ENCODE results near the gene CACNA2D3.

CACNA2D3 gene

DNA sequence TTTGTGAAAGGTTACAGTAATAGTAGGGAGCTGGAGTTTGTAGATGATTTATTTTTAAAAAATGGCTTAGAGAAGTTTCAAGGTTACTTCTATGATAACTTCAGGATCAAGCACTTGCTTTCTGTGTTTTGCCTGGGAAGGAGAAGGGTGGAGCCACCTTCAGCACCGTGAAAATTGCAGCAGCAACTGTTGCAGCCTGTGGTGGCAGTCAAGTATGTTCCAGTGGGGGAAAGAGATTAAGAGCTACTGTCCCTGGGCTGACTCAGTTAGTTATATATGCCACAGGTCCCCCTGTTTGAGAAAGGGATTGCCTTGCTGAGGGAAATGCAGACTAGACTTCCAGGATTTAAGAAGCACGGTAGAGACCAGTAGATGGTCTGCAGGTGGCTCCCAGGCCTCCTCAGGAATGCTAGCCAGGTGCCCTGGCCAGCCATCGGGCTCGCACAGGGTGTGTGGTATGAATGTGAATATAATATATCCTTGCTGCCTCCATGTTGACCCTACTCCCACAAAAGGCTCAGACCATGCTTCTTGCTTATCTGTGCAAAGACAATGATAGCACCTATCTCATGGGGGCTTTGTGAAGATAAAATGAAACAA, 389.5 kb downstream of the CACNA2D3 start:
- no peak overlapping the region for H3K4me3 ChIP-seq (ENCODE audit: low read depth, low read length)
- H3K79me2 ChIP-seq (ENCODE audit: control insufficient read depth, insufficient read depth, low read length, unreplicated experiment), result no peaks in the 10 kb centered on the region
- H3K36me3 ChIP-seq (ENCODE audit: insufficient read depth, low read length), result no peaks in the 10 kb centered on the region
- H3K4me1 ChIP-seq (ENCODE audit: control insufficient read depth, insufficient read depth, low read length, unreplicated experiment), result no peaks in the 10 kb centered on the region
- no peaks in the 10 kb centered on the region for H3K27me3 ChIP-seq (ENCODE audit: insufficient read depth, low read length)
- H3K27ac ChIP-seq (ENCODE audit: low read depth, low read length), result no peak overlapping the region
- H2AFZ ChIP-seq (ENCODE audit: low read length, unreplicated experiment), result no peak overlapping the region

- no peak overlapping the region for H3K4me3 ChIP-seq (ENCODE audit: low read depth, low read length)
Measured at GRCh38 chr3:54514006-54514405, 391.7 kb downstream of the CACNA2D3 start.

DNA sequence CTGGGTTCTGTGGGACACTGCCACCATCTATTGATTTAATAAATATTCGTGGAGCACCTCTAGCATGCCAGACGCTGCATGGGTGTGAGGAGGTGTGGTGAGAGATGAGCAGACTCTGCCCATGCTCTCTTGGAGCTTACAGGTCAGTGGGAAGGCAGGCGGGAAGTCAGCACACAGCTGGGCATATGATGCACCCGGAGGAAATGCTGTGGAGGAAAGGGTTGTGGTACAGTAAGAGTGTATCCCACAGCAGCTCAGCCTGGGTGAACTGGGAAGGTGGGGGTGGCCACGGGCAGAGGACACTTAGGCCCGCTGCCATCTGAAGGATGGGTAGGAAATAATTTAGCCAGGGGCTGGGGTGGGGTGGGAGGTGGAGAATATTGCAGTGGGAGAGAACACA, 392.1 kb downstream of the CACNA2D3 start:
- no peaks in the 10 kb centered on the region for H3K4me1 ChIP-seq (ENCODE audit: control insufficient read depth, insufficient read depth, low read length, unreplicated experiment)

More at GRCh38 chr3:54514006-54514405, 391.7 kb downstream of the CACNA2D3 start:
- no peak overlapping the region for H3K27ac ChIP-seq (ENCODE audit: low read depth, low read length)
- H3K36me3 ChIP-seq (ENCODE audit: insufficient read depth, low read length), result no peaks in the 10 kb centered on the region
- H3K4me1 ChIP-seq (ENCODE audit: control insufficient read depth, insufficient read depth, low read length, unreplicated experiment), result no peaks in the 10 kb centered on the region
- no peak overlapping the region for H2AFZ ChIP-seq (ENCODE audit: low read length, unreplicated experiment)
- no peaks in the 10 kb centered on the region for H3K79me2 ChIP-seq (ENCODE audit: control insufficient read depth, insufficient read depth, low read length, unreplicated experiment)
- H3K27me3 ChIP-seq (ENCODE audit: insufficient read depth, low read length), result no peaks in the 10 kb centered on the region

DNA sequence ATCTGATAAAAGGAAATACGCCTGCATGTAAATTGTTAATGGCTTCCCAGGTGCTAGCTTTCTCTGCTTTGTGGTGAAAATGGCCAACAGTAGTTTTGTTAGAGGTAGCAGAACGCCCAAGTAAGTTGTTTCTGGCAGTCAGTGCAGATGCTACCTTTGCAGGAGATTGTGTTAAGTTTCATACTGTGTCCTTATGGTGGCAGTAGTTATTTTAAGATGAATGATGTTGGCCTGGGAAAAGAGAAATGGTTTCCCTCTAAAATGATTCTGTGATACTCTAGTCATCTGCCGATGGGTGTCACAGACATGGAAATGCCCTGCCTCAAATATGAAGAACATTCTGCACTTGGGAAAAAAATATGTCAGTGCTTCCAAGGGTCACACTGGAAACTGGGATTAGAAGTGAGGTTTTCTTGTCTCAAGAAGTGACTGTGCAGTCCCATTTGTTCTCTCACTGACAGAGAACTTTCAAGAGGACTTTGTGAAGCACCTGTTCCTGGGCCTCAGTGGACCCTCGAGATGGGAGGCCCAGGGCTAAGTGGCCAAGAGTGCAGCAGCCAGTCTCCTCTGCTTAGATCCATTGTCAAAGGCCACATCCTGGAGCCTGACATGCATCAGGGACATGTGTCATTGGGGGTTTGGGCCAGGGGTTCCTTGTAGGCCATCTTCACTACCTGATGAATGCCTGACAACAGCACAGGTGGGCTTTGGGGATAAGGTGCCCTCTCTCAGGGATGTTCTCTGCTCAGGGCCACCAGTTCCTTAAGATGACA, 393.3 kb downstream of the CACNA2D3 start:
- no peaks in the 10 kb centered on the region for H3K79me2 ChIP-seq (ENCODE audit: control insufficient read depth, insufficient read depth, low read length, unreplicated experiment)

More for the DNA sequence above, 392.1 kb downstream of the CACNA2D3 start:
- Histone ChIP-seq H3K36me3 (ENCODE audit: insufficient read depth, low read length) (no peaks in the 10 kb centered on the region), H3K27me3 (ENCODE audit: insufficient read depth, low read length) (no peaks in the 10 kb centered on the region), H3K27ac (ENCODE audit: low read depth, low read length) (no peak overlapping the region), H2AFZ (ENCODE audit: low read length, unreplicated experiment) (no peak overlapping the region), H3K79me2 (ENCODE audit: control insufficient read depth, insufficient read depth, low read length, unreplicated experiment) (no peaks in the 10 kb centered on the region), H3K4me3 (ENCODE audit: low read depth, low read length) (no peak overlapping the region)

GRCh38 chr3:54517424-54517823, 395.1 kb downstream of the CACNA2D3 start:
- Histone ChIP-seq H2AFZ (ENCODE audit: low read length, unreplicated experiment) (no peak overlapping the region), H3K27me3 (ENCODE audit: insufficient read depth, low read length) (no peaks in the 10 kb centered on the region), H3K27ac (ENCODE audit: low read depth, low read length) (no peak overlapping the region), H3K4me3 (ENCODE audit: low read depth, low read length) (no peak overlapping the region), H3K4me1 (ENCODE audit: control insufficient read depth, insufficient read depth, low read length, unreplicated experiment) (no peaks in the 10 kb centered on the region), H3K79me2 (ENCODE audit: control insufficient read depth, insufficient read depth, low read length, unreplicated experiment) (no peaks in the 10 kb centered on the region), H3K36me3 (ENCODE audit: insufficient read depth, low read length) (no peaks in the 10 kb centered on the region)

More for the DNA sequence above, 393.3 kb downstream of the CACNA2D3 start:
- Histone ChIP-seq H3K4me1 (ENCODE audit: control insufficient read depth, insufficient read depth, low read length, unreplicated experiment) (no peaks in the 10 kb centered on the region), H3K4me3 (ENCODE audit: low read depth, low read length) (no peak overlapping the region), H2AFZ (ENCODE audit: low read length, unreplicated experiment) (no peak overlapping the region), H3K36me3 (ENCODE audit: insufficient read depth, low read length) (no peaks in the 10 kb centered on the region), H3K27ac (ENCODE audit: low read depth, low read length) (no peak overlapping the region), H3K27me3 (ENCODE audit: insufficient read depth, low read length) (no peaks in the 10 kb centered on the region)

GRCh38 chr3:54518011-54518675, 395.8 kb downstream of the CACNA2D3 start:
- H3K27me3 ChIP-seq (ENCODE audit: insufficient read depth, low read length), result no peaks in the 10 kb centered on the region
- H2AFZ ChIP-seq (ENCODE audit: low read length, unreplicated experiment), result no peak overlapping the region
- no peaks in the 10 kb centered on the region for H3K79me2 ChIP-seq (ENCODE audit: control insufficient read depth, insufficient read depth, low read length, unreplicated experiment)
- H3K27ac ChIP-seq (ENCODE audit: low read depth, low read length), result no peak overlapping the region
- no peaks in the 10 kb centered on the region for H3K4me1 ChIP-seq (ENCODE audit: control insufficient read depth, insufficient read depth, low read length, unreplicated experiment)
- H3K36me3 ChIP-seq (ENCODE audit: insufficient read depth, low read length), result no peaks in the 10 kb centered on the region
- H3K4me3 ChIP-seq (ENCODE audit: low read depth, low read length), result no peak overlapping the region

GRCh38 chr3:54519493-54519892, 397.1 kb downstream of the CACNA2D3 start:
- Histone ChIP-seq H3K4me3 (ENCODE audit: low read depth, low read length) (no peak overlapping the region), H3K27ac (ENCODE audit: low read depth, low read length) (no peak overlapping the region), H2AFZ (ENCODE audit: low read length, unreplicated experiment) (no peak overlapping the region), H3K36me3 (ENCODE audit: insufficient read depth, low read length) (no peaks in the 10 kb centered on the region), H3K4me1 (ENCODE audit: control insufficient read depth, insufficient read depth, low read length, unreplicated experiment) (no peaks in the 10 kb centered on the region), H3K79me2 (ENCODE audit: control insufficient read depth, insufficient read depth, low read length, unreplicated experiment) (no peaks in the 10 kb centered on the region), H3K27me3 (ENCODE audit: insufficient read depth, low read length) (no peaks in the 10 kb centered on the region)

- Histone ChIP-seq H3K79me2 (ENCODE audit: control insufficient read depth, insufficient read depth, low read length, unreplicated experiment) (no peaks in the 10 kb centered on the region), H3K36me3 (ENCODE audit: insufficient read depth, low read length) (no peaks in the 10 kb centered on the region), H3K27me3 (ENCODE audit: insufficient read depth, low read length) (no peaks in the 10 kb centered on the region), H3K4me1 (ENCODE audit: control insufficient read depth, insufficient read depth, low read length, unreplicated experiment) (no peaks in the 10 kb centered on the region), H3K4me3 (ENCODE audit: low read depth, low read length) (no peak overlapping the region), H2AFZ (ENCODE audit: low read length, unreplicated experiment) (no peak overlapping the region), H3K27ac (ENCODE audit: low read depth, low read length) (no peak overlapping the region)
Measured at GRCh38 chr3:54520060-54520459, 397.7 kb downstream of the CACNA2D3 start.

- H3K4me3 ChIP-seq (ENCODE audit: low read depth, low read length), result no peak overlapping the region
Measured at GRCh38 chr3:54527521-54527920, 405.2 kb downstream of the CACNA2D3 start.

GRCh38 chr3:54527953-54528352, 405.6 kb downstream of the CACNA2D3 start:
- Histone ChIP-seq H3K36me3 (ENCODE audit: insufficient read depth, low read length) (no peaks in the 10 kb centered on the region), H3K4me1 (ENCODE audit: control insufficient read depth, insufficient read depth, low read length, unreplicated experiment) (no peaks in the 10 kb centered on the region), H2AFZ (ENCODE audit: low read length, unreplicated experiment) (no peak overlapping the region), H3K79me2 (ENCODE audit: control insufficient read depth, insufficient read depth, low read length, unreplicated experiment) (no peaks in the 10 kb centered on the region), H3K27me3 (ENCODE audit: insufficient read depth, low read length) (no peaks in the 10 kb centered on the region), H3K27ac (ENCODE audit: low read depth, low read length) (no peak overlapping the region), H3K4me3 (ENCODE audit: low read depth, low read length) (no peak overlapping the region)

More at GRCh38 chr3:54527521-54527920, 405.2 kb downstream of the CACNA2D3 start:
- Histone ChIP-seq H3K4me1 (ENCODE audit: control insufficient read depth, insufficient read depth, low read length, unreplicated experiment) (no peaks in the 10 kb centered on the region), H3K27me3 (ENCODE audit: insufficient read depth, low read length) (no peaks in the 10 kb centered on the region), H3K79me2 (ENCODE audit: control insufficient read depth, insufficient read depth, low read length, unreplicated experiment) (no peaks in the 10 kb centered on the region), H3K36me3 (ENCODE audit: insufficient read depth, low read length) (no peaks in the 10 kb centered on the region), H3K27ac (ENCODE audit: low read depth, low read length) (no peak overlapping the region), H2AFZ (ENCODE audit: low read length, unreplicated experiment) (no peak overlapping the region)

Data from ACC112 (cell line).